GM12864 (cell line): ENCODE results near the gene FBXO3.
"Not testable (repeated sequence)": the region's sequence is repeated elsewhere in the genome, so short reads cannot be mapped to it uniquely, and the experiment has no call there.

Experiments used
- DNase-seq: peaks from one replicate; pipeline ENCODE4 v3.0.0-alpha.2; 2011; ENCODE audit warnings: low read depth
- H3K4me3 ChIP-seq: 2 replicates; pipeline ENCODE4 v1.5.1; 2011; ENCODE audit warnings: mild to moderate bottlenecking, low read depth, low read length, control low read depth
- TF ChIP-seq, protein P1 (sequence below): IDR thresholded peaks from 2 replicates; pipeline ENCODE4 v1.5.1; 2011; ENCODE audit warnings: low read depth, mild to moderate bottlenecking, moderate library complexity, low read length, control low read depth, inconsistent platforms; ENCODE audit errors: missing control alignments

The FBXO3 gene

DNA sequence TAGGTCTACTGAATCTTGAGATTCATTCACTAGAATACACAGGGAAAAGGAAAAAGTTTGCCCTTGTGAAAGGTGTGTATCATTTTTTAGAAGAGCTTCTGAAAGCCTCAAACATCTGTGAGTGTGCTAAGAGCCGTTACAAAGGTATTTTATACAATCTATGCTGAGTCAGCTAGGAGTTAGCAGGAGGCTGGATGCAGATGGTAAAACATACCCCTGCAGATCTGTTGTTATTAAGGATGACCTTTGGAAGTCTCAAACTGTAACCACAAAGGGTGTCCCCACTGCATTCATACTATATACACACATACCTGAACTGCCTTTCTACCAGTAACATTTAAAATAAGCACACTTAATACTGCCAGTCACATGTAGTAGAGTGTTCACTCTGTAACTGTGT, 65.3 kb downstream of the FBXO3 start:
- H3K4me3 ChIP-seq = no peak overlapping the region
- DNase-seq = no peak
- TF ChIP-seq, protein P1, sequence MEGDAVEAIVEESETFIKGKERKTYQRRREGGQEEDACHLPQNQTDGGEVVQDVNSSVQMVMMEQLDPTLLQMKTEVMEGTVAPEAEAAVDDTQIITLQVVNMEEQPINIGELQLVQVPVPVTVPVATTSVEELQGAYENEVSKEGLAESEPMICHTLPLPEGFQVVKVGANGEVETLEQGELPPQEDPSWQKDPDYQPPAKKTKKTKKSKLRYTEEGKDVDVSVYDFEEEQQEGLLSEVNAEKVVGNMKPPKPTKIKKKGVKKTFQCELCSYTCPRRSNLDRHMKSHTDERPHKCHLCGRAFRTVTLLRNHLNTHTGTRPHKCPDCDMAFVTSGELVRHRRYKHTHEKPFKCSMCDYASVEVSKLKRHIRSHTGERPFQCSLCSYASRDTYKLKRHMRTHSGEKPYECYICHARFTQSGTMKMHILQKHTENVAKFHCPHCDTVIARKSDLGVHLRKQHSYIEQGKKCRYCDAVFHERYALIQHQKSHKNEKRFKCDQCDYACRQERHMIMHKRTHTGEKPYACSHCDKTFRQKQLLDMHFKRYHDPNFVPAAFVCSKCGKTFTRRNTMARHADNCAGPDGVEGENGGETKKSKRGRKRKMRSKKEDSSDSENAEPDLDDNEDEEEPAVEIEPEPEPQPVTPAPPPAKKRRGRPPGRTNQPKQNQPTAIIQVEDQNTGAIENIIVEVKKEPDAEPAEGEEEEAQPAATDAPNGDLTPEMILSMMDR = no peak

DNA sequence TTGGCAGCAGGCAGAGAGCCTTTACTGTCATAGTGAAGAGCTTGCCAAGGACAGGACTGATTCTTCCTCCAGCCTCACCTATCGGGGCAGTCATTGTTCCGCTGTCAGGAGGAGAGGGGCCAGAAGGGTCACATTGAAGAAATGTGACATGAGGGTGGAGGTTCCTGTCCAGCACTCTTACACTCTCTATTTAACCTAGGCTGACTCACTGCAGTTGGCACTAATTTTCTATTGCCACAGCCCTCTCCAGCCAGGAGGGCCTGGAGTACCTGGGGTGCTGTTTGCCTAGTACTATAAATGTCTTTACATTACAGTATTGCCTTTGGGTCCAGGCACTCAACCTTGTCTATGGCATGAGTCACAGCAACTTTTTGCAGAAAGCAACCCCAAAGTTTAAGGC, 66.5 kb downstream of the FBXO3 start:
- DNase-seq = not testable (repeated sequence)

DNA sequence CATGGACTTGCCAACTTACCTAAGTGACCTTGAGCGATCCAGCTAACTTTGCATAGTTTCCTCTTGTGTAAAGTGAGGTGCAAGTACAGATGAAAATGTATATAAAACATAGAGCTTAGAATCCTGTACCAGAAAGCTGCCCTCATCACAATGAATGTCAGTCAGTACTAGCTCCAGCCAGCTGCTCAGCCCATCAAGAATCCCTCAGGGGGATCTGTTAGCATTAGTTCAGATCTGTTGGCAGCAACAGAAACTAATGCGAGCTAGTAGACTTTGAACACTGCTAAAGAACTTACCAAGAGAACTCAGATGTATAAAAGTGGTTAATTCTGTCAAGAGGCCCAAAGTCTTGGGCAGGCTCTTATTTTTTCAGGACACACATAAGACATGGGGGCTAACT, 67.4 kb downstream of the FBXO3 start:
- H3K4me3 ChIP-seq = no peak overlapping the region
- TF ChIP-seq, protein P1 = no peak
- no peak for DNase-seq

More for the DNA sequence above, 66.5 kb downstream of the FBXO3 start:
- not testable (repeated sequence) for H3K4me3 ChIP-seq

GRCh38 chr11:33706546-33706945, 67.8 kb downstream of the FBXO3 start:
- TF ChIP-seq, protein P1 = no peak
- H3K4me3 ChIP-seq = no peak overlapping the region
- no peak for DNase-seq

- H3K4me3 ChIP-seq = no peak overlapping the region
- no peak for DNase-seq
- TF ChIP-seq, protein P1 = no peak
Measured at GRCh38 chr11:33704240-33705002, 69.9 kb downstream of the FBXO3 start.

DNA sequence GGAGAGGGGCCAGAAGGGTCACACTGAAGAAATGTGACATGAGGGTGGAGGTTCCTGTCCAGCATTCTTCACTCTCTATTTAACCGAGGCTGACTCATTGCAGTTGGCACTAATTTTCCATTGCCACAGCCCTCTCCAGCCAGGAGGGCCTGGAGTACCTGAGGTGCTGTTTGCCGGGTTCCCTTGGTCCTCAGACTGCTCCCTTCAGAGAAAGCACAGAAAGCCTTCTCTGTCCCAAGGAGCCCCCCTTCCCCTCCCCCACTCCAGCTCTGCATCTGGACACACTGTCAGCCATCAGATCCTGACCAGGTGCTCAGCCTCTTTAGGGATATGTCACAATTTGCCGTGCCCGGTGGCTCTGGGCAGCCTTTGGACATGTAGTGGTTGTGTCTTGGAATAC, 70.5 kb downstream of the FBXO3 start:
- TF ChIP-seq, protein P1 = no peak
- DNase-seq = no peak
- no peak overlapping the region for H3K4me3 ChIP-seq

- TF ChIP-seq, protein P1 = no peak
- no peak for DNase-seq
- no peak overlapping the region for H3K4me3 ChIP-seq
Measured at GRCh38 chr11:33703234-33703633, 71.1 kb downstream of the FBXO3 start.
